ES-I3 (cell line): Measurements from ENCODE around the gene FOXL3.

Source experiments
- H3K36me3 ChIP-seq: 2 replicates; pipeline ENCODE4 v1.6.1; 2013; ENCODE audit warnings: mild to moderate bottlenecking, low read length, control low read depth, moderate library complexity; ENCODE audit not compliant: insufficient read depth
- H3K4me1 ChIP-seq: 2 replicates; pipeline ENCODE4 v1.6.1; 2013; ENCODE audit warnings: mild to moderate bottlenecking, control low read depth, low read length; ENCODE audit not compliant: insufficient read depth
- H3K9ac ChIP-seq: 2 replicates; pipeline ENCODE4 v1.6.1; 2013; ENCODE audit warnings: low read depth, mild to moderate bottlenecking, low read length, moderate library complexity
- H3K9me3 ChIP-seq: 2 replicates; pipeline ENCODE4 v1.6.1; 2013; ENCODE audit warnings: mild to moderate bottlenecking, low read length, moderate library complexity; ENCODE audit not compliant: control insufficient read depth, insufficient read depth

FOXL3 gene

DNA sequence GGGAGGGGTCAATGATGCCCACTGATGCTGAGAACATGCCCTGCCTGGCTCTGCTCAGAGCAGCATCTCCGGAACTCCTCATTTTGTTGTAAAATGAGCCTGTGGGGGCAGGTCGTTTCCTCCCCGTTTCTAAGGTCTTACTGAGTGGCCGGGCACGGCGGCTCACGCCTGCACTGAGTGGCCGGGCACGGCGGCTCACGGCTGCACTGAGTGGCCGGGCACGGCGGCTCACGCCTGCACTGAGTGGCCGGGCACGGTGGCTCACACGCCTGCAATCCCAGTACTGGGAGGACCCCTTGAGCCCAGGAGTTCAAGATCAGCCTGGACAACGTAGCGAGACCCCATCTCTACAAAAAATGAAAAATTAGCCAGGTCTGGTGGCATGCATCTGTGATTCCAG lies 39.0 kb upstream of the FOXL3 start:
- Histone ChIP-seq H3K4me1 (no peaks in the 10 kb centered on the region), H3K9me3 (peaks cover 10% of the 10 kb centered on the region; the same call in 1 of the 2 replicates), H3K36me3 (no peaks in the 10 kb centered on the region; the same call in 1 of the 2 replicates), H3K9ac (no peak overlapping the region)

DNA sequence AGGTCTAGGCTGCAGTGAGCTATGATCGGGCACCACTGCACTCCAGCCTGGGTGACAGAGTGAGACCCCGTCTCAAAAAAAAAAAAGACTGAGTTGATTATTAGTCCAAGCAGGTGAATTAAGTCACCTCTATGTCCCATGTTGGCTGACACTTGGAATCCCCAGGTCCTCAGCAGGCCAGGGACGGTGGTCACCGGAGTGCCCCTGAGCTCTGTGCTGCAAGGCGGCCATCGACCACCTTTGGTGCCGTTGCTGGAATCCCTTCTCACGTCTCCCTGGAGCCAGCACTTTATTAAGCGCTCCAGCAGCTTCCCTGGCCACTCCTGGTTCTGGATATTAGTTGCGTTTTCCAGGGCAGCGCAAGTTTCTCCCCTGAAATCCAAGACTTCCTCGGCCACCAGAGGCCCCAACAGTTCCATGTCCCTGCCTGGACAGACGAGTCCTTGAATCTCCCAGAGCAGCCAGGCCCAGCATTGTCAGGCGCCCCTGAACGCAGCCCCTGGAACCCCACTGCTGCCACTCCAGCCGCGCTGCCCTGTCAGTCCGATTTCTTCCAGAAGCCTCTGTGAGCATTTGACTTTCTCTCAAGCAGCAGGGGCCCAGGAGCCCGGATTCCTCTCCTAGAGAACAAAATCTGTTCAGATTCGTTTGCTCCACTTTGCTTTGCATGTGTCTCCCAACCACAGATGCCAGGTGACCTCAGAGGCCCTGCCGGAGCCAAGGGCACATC lies 38.4 kb upstream of the FOXL3 start:
- Histone ChIP-seq H3K9me3 (peaks cover 11% of the 10 kb centered on the region; the same call in 1 of the 2 replicates), H3K4me1 (no peaks in the 10 kb centered on the region), H3K9ac (no peak overlapping the region), H3K36me3 (no peaks in the 10 kb centered on the region; the same call in 1 of the 2 replicates)

DNA sequence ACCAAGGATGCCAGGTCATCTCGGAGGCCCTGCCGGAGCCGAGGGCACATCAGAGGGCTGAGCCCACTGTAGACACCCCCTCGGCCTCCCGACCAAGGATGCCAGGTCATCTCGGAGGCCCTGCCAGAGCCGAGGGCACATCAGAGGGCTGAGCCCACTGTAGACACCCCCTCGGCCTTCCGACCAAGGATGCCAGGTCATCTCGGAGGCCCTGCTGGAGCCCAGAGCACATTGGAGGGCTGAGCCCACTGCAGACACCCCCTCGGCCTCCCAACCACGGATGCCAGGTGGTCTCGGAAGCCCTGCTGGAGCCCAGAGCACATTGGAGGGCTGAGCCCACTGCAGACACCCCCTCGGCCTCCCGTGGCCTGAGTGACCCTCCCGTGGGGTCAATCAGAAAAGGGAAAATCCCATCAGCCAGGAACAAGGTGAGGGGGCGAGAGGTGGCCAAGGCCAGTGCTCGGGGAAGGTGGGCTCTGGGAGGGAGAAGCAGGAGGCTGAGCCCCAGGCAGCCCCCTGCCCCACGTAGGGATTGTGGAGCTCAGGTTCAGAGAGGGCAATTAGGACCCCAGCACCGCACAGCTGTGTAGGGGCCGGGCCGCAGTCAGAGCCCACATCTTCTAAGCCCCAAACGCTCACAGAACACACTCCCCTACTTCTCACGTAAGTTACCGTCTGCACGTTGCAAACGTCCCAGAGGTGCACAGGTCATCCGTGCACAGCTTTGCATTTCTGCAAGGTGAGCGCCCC lies 37.6 kb upstream of the FOXL3 start:
- no peaks in the 10 kb centered on the region; the same call in 1 of the 2 replicates for H3K36me3 ChIP-seq

GRCh38 chr7:252981-253380 lies 37.0 kb upstream of the FOXL3 start:
- Histone ChIP-seq H3K9me3 (peaks cover 11% of the 10 kb centered on the region; the same call in 1 of the 2 replicates), H3K4me1 (no peaks in the 10 kb centered on the region), H3K36me3 (no peaks in the 10 kb centered on the region; the same call in 1 of the 2 replicates), H3K9ac (no peak overlapping the region)

More for the DNA sequence above, 37.6 kb upstream of the FOXL3 start:
- H3K9me3 ChIP-seq, result peaks cover 11% of the 10 kb centered on the region; the same call in 1 of the 2 replicates
- no peak overlapping the region for H3K9ac ChIP-seq
- H3K4me1 ChIP-seq, result no peaks in the 10 kb centered on the region

GRCh38 chr7:253581-254336 lies 36.2 kb upstream of the FOXL3 start:
- no peaks in the 10 kb centered on the region; the same call in 1 of the 2 replicates for H3K36me3 ChIP-seq
- peaks cover 11% of the 10 kb centered on the region; the same call in 1 of the 2 replicates for H3K9me3 ChIP-seq
- H3K9ac ChIP-seq, result no peak overlapping the region
- H3K4me1 ChIP-seq, result no peaks in the 10 kb centered on the region

DNA sequence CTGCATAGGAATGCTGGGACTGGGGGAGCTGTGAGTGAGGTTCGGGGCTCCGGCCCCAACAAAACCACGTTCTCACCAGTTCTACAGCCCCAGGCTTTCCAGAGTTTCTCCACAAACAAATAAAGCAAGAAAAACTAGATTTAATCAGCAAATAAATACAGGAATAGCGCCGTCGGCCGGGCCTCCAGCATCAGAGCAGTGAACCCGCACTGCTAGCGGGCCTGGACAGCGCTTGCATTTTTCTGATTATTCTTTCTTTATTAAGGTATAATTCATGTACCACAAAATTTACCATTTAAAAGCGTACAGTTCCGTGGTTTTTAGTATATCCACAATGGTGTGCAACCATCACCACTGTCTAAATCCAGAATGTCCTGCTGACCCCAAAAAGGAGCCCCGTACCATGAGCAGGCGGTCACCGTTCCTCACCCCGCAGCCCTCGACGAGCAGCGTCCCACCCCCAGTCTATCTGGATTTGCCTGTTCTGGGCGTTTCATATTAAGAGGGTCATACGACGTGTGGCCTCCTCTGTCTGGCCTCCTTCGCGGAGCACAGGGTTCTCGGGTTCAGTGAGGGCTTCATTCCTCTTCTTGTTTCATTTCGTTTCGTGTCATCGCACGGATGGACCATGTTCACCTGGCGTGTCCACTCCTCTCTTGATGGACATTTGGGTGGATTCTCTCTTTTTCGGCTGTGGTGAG lies 35.5 kb upstream of the FOXL3 start:
- Histone ChIP-seq H3K36me3 (no peaks in the 10 kb centered on the region; the same call in 1 of the 2 replicates), H3K9ac (no peak overlapping the region), H3K4me1 (no peaks in the 10 kb centered on the region), H3K9me3 (peaks cover 11% of the 10 kb centered on the region; the same call in 1 of the 2 replicates)

DNA sequence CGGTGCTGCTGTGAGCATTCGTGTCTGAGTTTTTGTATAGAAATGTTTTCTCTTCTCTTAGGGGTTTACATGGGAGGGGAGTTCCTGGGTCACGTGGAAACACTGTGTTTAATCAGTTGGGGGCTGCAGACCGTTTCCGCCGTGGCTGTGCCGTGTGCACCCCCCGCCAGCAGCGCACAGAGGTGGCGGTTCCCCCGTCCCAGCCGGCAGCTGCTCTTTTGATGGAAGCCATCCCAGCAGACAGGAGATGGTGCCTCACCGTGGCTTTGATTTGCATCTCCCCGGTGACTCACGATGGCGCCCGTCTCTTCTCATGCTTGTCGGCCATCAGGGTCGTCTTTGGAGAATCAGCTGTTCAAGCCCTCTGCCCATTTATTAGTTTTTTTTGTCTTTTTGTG lies 34.9 kb upstream of the FOXL3 start:
- no peaks in the 10 kb centered on the region for H3K4me1 ChIP-seq
- H3K9ac ChIP-seq, result no peak overlapping the region
- peaks cover 11% of the 10 kb centered on the region; the same call in 1 of the 2 replicates for H3K9me3 ChIP-seq
- no peaks in the 10 kb centered on the region; the same call in 1 of the 2 replicates for H3K36me3 ChIP-seq

DNA sequence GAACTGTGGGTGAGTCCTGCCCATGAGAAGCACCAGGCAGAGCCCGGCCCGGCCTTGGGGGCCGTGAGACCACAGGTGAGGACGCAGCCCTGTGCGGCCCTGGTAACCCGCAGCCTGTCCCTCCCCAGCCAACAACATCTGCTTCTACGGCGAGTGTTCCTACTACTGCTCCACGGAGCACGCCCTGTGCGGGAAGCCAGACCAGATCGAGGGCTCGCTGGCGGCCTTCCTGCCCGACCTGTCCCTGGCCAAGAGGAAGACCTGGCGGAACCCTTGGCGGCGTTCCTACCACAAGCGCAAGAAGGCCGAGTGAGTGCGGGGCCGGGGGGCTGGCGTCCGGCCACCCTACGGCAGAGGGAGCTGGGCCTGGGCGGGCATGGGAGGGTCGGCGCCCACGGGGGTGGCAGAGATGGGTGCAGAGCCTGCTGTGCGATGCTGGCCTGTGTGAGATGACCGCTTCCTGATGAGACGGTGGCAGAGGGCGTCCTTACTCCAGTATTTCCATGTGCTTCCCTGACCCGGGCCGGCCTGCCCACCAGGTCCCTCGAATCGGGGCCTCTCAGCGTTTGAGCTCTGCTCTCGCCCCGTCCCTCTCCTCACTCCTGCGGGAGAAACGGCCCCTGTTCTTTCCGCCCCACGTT lies 34.1 kb upstream of the FOXL3 start:
- Histone ChIP-seq H3K4me1 (no peaks in the 10 kb centered on the region), H3K9ac (no peak overlapping the region), H3K36me3 (no peaks in the 10 kb centered on the region; the same call in 1 of the 2 replicates), H3K9me3 (peaks cover 16% of the 10 kb centered on the region; the same call in 1 of the 2 replicates)

GRCh38 chr7:256461-256940 lies 33.5 kb upstream of the FOXL3 start:
- Histone ChIP-seq H3K9ac (no peak overlapping the region), H3K36me3 (no peaks in the 10 kb centered on the region; the same call in 1 of the 2 replicates), H3K9me3 (peaks cover 20% of the 10 kb centered on the region; the same call in 1 of the 2 replicates), H3K4me1 (no peaks in the 10 kb centered on the region)

DNA sequence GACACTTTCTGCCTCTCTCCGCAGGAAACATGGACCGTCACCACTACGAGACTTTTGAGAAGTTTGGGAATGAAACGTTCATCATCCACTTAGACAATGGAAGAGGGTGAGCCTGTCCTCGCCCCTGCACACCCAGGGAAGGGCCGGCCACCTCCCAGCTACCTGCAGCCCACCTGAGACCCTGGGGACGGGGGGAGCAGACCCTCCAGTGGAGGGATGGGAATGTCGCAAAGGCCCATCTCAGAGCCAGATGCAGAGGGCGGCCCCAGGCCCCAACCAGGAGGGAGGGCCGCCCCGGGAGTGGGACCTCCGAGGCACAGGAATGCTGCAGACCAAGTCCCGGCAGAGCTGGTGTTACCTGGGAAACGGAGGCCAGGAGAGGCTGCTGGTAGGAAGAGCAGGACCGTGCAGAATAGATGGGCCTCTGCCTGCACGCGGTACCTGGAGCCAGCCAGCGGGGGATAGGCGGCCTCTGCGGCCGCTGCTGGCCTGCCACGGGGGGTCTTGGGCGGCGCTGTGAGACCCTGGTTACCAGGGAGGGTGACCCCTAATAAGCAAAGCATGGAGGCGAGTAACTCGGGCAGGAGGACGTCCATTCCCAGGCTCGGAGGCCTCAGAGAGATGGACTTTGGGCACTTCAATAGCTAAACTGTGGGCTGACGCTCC lies 32.9 kb upstream of the FOXL3 start:
- peaks cover 26% of the 10 kb centered on the region; the same call in 1 of the 2 replicates for H3K9me3 ChIP-seq
- H3K9ac ChIP-seq, result no peak overlapping the region
- H3K36me3 ChIP-seq, result no peaks in the 10 kb centered on the region; the same call in 1 of the 2 replicates
- no peaks in the 10 kb centered on the region for H3K4me1 ChIP-seq

DNA sequence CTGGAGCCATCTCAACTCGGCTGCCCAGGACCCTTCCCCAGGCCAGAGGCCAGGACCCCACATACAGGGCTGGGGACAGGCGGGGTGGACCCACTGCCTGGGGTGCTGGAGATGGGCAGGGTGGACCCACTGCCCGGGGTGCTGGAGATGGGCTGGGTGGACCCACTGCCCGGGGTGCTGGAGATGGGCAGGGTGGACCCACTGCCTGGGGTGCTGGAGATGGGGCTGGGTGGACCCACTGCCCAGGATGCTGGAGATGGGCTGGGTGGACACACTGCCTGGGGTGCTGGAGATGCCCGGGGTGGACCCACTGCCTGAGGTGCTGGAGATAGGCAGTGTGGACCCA lies 32.4 kb upstream of the FOXL3 start:
- no peak overlapping the region for H3K9ac ChIP-seq
- peaks cover 31% of the 10 kb centered on the region for H3K9me3 ChIP-seq
- H3K4me1 ChIP-seq, result no peaks in the 10 kb centered on the region
- no peaks in the 10 kb centered on the region; the same call in 1 of the 2 replicates for H3K36me3 ChIP-seq

DNA sequence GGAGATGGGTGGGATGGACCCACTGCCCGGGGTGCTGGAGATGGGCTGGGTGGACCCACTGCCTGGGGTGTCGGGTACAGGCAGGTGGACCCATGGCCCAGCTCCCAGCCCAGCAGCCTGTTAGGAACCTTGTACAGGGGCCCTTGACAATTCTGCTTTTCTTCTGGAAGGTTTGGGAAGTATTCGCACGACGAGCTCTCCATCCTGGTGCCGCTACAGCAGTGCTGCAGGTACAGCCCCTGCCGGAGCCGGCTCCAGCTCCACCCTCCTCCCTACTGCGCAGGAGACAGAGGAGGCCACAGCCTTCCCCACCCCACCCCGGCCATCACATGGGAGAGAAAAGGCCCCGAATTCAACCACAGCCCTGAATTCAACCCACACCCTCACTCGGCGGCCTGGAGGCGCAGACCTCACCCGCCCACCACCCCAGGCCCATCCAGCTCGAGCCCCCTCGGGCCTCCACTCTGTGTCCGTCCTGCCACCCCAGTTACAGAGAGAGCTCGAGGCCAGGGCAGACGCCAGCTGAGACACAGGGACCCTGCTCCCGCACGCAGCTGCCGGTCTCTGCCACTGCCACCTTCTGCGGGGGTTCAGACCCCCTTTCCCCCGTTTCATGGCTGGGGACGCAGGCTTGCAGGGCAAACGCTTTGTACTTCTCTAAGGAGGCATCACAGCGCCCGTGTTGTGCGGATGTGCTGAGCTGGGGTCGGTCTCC lies 31.3 kb upstream of the FOXL3 start:
- H3K4me1 ChIP-seq, result no peaks in the 10 kb centered on the region
- no peaks in the 10 kb centered on the region for H3K36me3 ChIP-seq
- peaks cover 32% of the 10 kb centered on the region for H3K9me3 ChIP-seq
- H3K9ac ChIP-seq, result no peak overlapping the region
